ENCODE data around the gene STAT2. TPM values are rescaled to one million over a fixed set of nuclear protein-coding genes. Genes with fewer than 3 reads are reported as not detected.

Gene STAT2
- total and polyA plus RNA-seq, 9 of the 15 experiments (the other 6 are each of a cell fraction or from before 2014, with no cell fraction given) = 15.5 to 46.9 (median 40.1) TPM

- TF ChIP-seq GMEB1 (CRISPR knock-in tag; IDR thresholded peaks at IDR 0.05) = peak; percentile 82
- peak; percentile 86 for TF ChIP-seq MXI1 (IDR thresholded peaks at IDR 0.05; ENCODE audit: low read depth, low read length)
- peak; percentile 96 for TF ChIP-seq NKRF (IDR thresholded peaks at IDR 0.05; ENCODE audit: borderline replicate concordance)
- peak; percentile 86 for TF ChIP-seq ETS1 (conservative IDR thresholded peaks at IDR 0.05; ENCODE audit: control insufficient read depth, low read depth, low read length)
- TF ChIP-seq PHF20 (IDR thresholded peaks at IDR 0.05; ENCODE audit: partially characterized antibody) = peak; percentile 42
- TF ChIP-seq RBM22 (IDR thresholded peaks at IDR 0.05; ENCODE audit: low read depth, low read length, poor library complexity, severe bottlenecking) = peak; percentile 58
- no peak for TF ChIP-seq SIN3B (IDR thresholded peaks at IDR 0.05; ENCODE audit: low read depth)
- TF ChIP-seq ARID1B (IDR thresholded peaks at IDR 0.05) = no peak
- TF ChIP-seq CCAR2 (IDR thresholded peaks at IDR 0.05; ENCODE audit: low read depth, low read length) = no peak
- peak; percentile 35 for TF ChIP-seq PRDM10 (IDR thresholded peaks at IDR 0.05; ENCODE audit: partially characterized antibody)
- no peak for TF ChIP-seq DIDO1 (tag; IDR thresholded peaks at IDR 0.05; ENCODE audit: low read depth)
- peak in 1 of 2 experiments; percentile 8; a peak in 1 of 4 replicates for TF ChIP-seq RCOR1 (IDR thresholded peaks at IDR 0.05; ENCODE audit: borderline replicate concordance in 1 of 2, low read depth in 2 of 2, low read length in 2 of 2)
- TF ChIP-seq KLF6 (CRISPR knock-in tag; IDR thresholded peaks at IDR 0.05; ENCODE audit: borderline replicate concordance) = peak; percentile 54; the same call in 1 of the 2 replicates
Measured at GRCh38 chr12:56299853-56300643, 59.9 kb downstream of the STAT2 start, which contains the start of gene CS (continued).

All from K562 (cell line).